Measurements from ENCODE around the gene GNAI3.

The GNAI3 gene

GRCh38 chr1:109625176-109625575 lies 76.8 kb downstream of the GNAI3 start:
- DNase-seq = no peak

GRCh38 chr1:109625601-109626560 lies 77.5 kb downstream of the GNAI3 start:
- DNase-seq = no peak

GRCh38 chr1:109626682-109627408 lies 78.4 kb downstream of the GNAI3 start:
- DNase-seq = no peak

GRCh38 chr1:109627692-109628399 lies 79.4 kb downstream of the GNAI3 start:
- DNase-seq = no peak

- no peak for DNase-seq
These were observed 80.3 kb downstream of the GNAI3 start for GRCh38 chr1:109628540-109629321.

- DNase-seq = no peak
These were observed 81.1 kb downstream of the GNAI3 start for GRCh38 chr1:109629372-109630030.

GRCh38 chr1:109630081-109630897 lies 81.9 kb downstream of the GNAI3 start:
- peak; percentile 41 for DNase-seq

GRCh38 chr1:109630898-109631512 lies 82.6 kb downstream of the GNAI3 start:
- DNase-seq = no peak

GRCh38 chr1:109631513-109632505 lies 83.4 kb downstream of the GNAI3 start:
- no peak for DNase-seq

GRCh38 chr1:109632671-109633346 lies 84.4 kb downstream of the GNAI3 start:
- no peak for DNase-seq

GRCh38 chr1:109634292-109634691 lies 85.9 kb downstream of the GNAI3 start:
- no peak for DNase-seq

GRCh38 chr1:109634771-109635750 lies 86.6 kb downstream of the GNAI3 start:
- no peak for DNase-seq

- DNase-seq = no peak
These were observed 87.4 kb downstream of the GNAI3 start for GRCh38 chr1:109635862-109636200.

- no peak for DNase-seq
These were observed 88.0 kb downstream of the GNAI3 start for GRCh38 chr1:109636201-109636952.

- DNase-seq = no peak
These were observed 89.0 kb downstream of the GNAI3 start for GRCh38 chr1:109637446-109637845.

- DNase-seq = no peak
These were observed 90.8 kb downstream of the GNAI3 start for GRCh38 chr1:109639063-109639840.
